Body of pancreas (tissue), 4 donors: ENCODE data around the gene IGSF9. TPM values are rescaled to one million over a fixed set of nuclear protein-coding genes. Genes with fewer than 3 reads are reported as not detected.

Experiments
- ATAC-seq: fragments of 150-250 bp; one replicate; pipeline ENCODE4 v1.9.1; 2016
- DNase-seq, 4 donors: peaks; one replicate each; pipeline ENCODE4 v3.0.0-alpha.2; 2019
- H3K27ac ChIP-seq, 4 donors: fragments of 200-600 bp; sonication (generic); 1 replicate in 3 of 4; 2 replicates in 1 of 4; pipeline versions ENCODE4 v1.5.1 to v1.6.1; 2016 to 2019; ENCODE audit warnings: mild to moderate bottlenecking in 1 of 4, mixed read lengths in 1 of 4, moderate library complexity in 1 of 4
- H3K27me3 ChIP-seq, 2 donors: fragments of 200-600 bp; sonication (generic); one replicate each; pipeline ENCODE4 v1.6.0; 2016; ENCODE audit warnings: mild to moderate bottlenecking in 1 of 2
- H3K36me3 ChIP-seq, 2 donors: fragments of 200-600 bp; sonication (generic); replicated peaks in 1 of 2; 2 replicates each; pipeline ENCODE4 v1.5.1; 2016; ENCODE audit warnings: low read depth in 2 of 2; ENCODE audit not compliant: insufficient read depth in 1 of 2
- H3K4me1 ChIP-seq: fragments of 200-600 bp; sonication (generic); one replicate; pipeline ENCODE4 v1.6.0; 2016
- H3K4me3 ChIP-seq, 2 donors: fragments of 200-600 bp; sonication (generic); 1 replicate in 1 of 2; 2 replicates in 1 of 2; pipeline ENCODE4 v1.5.1; 2016 to 2019
- H3K9me3 ChIP-seq, 3 donors: fragments of 200-600 bp; sonication (generic); 1 replicate in 2 of 3; 2 replicates in 1 of 3; pipeline ENCODE4 v1.5.1; 2016
- CTCF ChIP-seq, 7 experiments: fragments of 450-650 bp in 4 of 7; fragments of 200-600 bp in 3 of 7; sonication (generic) in 3 of 7; IDR thresholded peaks; one replicate each; pipeline ENCODE4 v1.5.1; 2016 to 2019; ENCODE audit warnings: antibody characterized with exemption in 7 of 7
- POLR2A ChIP-seq, 3 donors: fragments of 450-650 bp; IDR thresholded peaks; one replicate each; pipeline ENCODE4 v1.6.1; 2016; ENCODE audit warnings: antibody characterized with exemption in 3 of 3, mild to moderate bottlenecking in 2 of 3
- WGBS, 2 donors: methylation state at CpG; one replicate each; pipeline ENCODE4 v1.1.5; 2017; 5-methylcytosine and 5-hydroxymethylcytosine counted together
- intact Hi-C: fragments of 100-400 bp; cut with DNase I; formaldehyde crosslinking; loops from one replicate; pipeline ENCODE4 v1.15.1; 2023
- total RNA-seq, 2 donors: library from RNA; depleted of rRNA; stranded (reverse); fragments of >200 nt; gene quantifications; one replicate each; pipeline ENCODE4 v1.1.0, GENCODE V29; 2016

IGSF9 gene
- total RNA-seq, 2 donors from 2014 or later = 2.3 to 4.9 TPM

- 78 to 85% methylated on average over 4 of the region's 4 CpGs for WGBS, 2 donors
- no peak overlapping the region for H3K27ac ChIP-seq
- H3K4me3 ChIP-seq = no peak overlapping the region
- DNase-seq = no peak
- H3K4me1 ChIP-seq = peaks cover 24% of the 10 kb centered on the region
- no peaks in the 10 kb centered on the region for H3K27me3 ChIP-seq
- no peaks in the 10 kb centered on the region for H3K9me3 ChIP-seq
- intact Hi-C loops = no loop called here
- H3K36me3 ChIP-seq = no peaks in the 10 kb centered on the region
- TF ChIP-seq POLR2A (IDR thresholded peaks at IDR 0.05) = no peak
- no peak for TF ChIP-seq CTCF (IDR thresholded peaks at IDR 0.05)
- no peak for ATAC-seq
These were observed 12.1 kb downstream of the IGSF9 start for GRCh38 chr1:159933347-159933746.

GRCh38 chr1:159932296-159933285, 12.8 kb downstream of the IGSF9 start:
- H3K4me1 ChIP-seq = peaks cover 30% of the 10 kb centered on the region
- intact Hi-C loops = no loop called here
- ATAC-seq = no peak
- no peak for DNase-seq
- H3K4me3 ChIP-seq = no peak overlapping the region
- H3K27me3 ChIP-seq = no peaks in the 10 kb centered on the region
- H3K9me3 ChIP-seq = no peaks in the 10 kb centered on the region
- 70 to 78% methylated on average over 7 to 16 of the region's 16 CpGs for WGBS, 2 donors
- H3K27ac ChIP-seq = no peak overlapping the region
- TF ChIP-seq POLR2A (IDR thresholded peaks at IDR 0.05) = no peak
- TF ChIP-seq CTCF (IDR thresholded peaks at IDR 0.05) = no peak
- no peaks in the 10 kb centered on the region for H3K36me3 ChIP-seq

- intact Hi-C loops = no loop called here
- Histone ChIP-seq H3K9me3 (no peaks in the 10 kb centered on the region), H3K27me3 (no peaks in the 10 kb centered on the region), H3K36me3 (no peaks in the 10 kb centered on the region), H3K4me3 (no peak overlapping the region), H3K27ac (no peak overlapping the region), H3K4me1 (peaks cover 31% of the 10 kb centered on the region)
- DNase-seq (no peak), ATAC-seq (no peak)
- 90% methylated on average over 3 of the region's 3 CpGs for WGBS, 2 donors
- TF ChIP-seq POLR2A (IDR thresholded peaks at IDR 0.05) (no peak), CTCF (IDR thresholded peaks at IDR 0.05) (no peak)
These were observed 13.6 kb downstream of the IGSF9 start for GRCh38 chr1:159931795-159932173.

GRCh38 chr1:159931101-159931794, 14.2 kb downstream of the IGSF9 start:
- H3K9me3 ChIP-seq = no peaks in the 10 kb centered on the region
- TF ChIP-seq CTCF (IDR thresholded peaks at IDR 0.05) (no peak), POLR2A (IDR thresholded peaks at IDR 0.05) (no peak)
- intact Hi-C loops = no loop called here
- ATAC-seq (no peak), DNase-seq (no peak)
- H3K36me3 ChIP-seq = no peaks in the 10 kb centered on the region
- 86 to 87% methylated on average over 8 to 13 of the region's 13 CpGs for WGBS, 2 donors
- H3K4me1 ChIP-seq = peaks cover 31% of the 10 kb centered on the region
- no peaks in the 10 kb centered on the region for H3K27me3 ChIP-seq
- no peak overlapping the region for H3K4me3 ChIP-seq
- no peak overlapping the region for H3K27ac ChIP-seq
